ENCODE results near the gene LAIR2. TPM values are rescaled to one million over a fixed set of nuclear protein-coding genes. Genes with fewer than 3 reads are reported as not detected.
"Not testable (repeated sequence)": the region's sequence is repeated elsewhere in the genome, so short reads cannot be mapped to it uniquely, and the experiment has no call there.

The LAIR2 gene
- total RNA-seq, 1 donor from 2014 or later = not detected

GRCh38 chr19:54464044-54464629 is 38.5 kb upstream of the LAIR2 start:
- DNase-seq (ENCODE audit: low read depth in 2 of 2) = peak in 1 of 2 donors; percentile 54

GRCh38 chr19:54464630-54465425 is 37.8 kb upstream of the LAIR2 start:
- peak; percentile 75 to 82 for DNase-seq (ENCODE audit: low read depth in 2 of 2)

- DNase-seq (ENCODE audit: low read depth in 2 of 2) = no peak
Measured at GRCh38 chr19:54465426-54466109, 37.1 kb upstream of the LAIR2 start.

GRCh38 chr19:54466110-54466480 is 36.5 kb upstream of the LAIR2 start:
- not testable (repeated sequence) for DNase-seq (ENCODE audit: low read depth in 2 of 2)

GRCh38 chr19:54469496-54469934 is 33.1 kb upstream of the LAIR2 start:
- peak in 1 of 2 donors; percentile 74 for DNase-seq (ENCODE audit: low read depth in 2 of 2)

- DNase-seq (ENCODE audit: low read depth in 2 of 2) = no peak
Measured at GRCh38 chr19:54470276-54470887, 32.2 kb upstream of the LAIR2 start.

- DNase-seq (ENCODE audit: low read depth in 2 of 2) = peak; percentile 68 to 90
Measured at GRCh38 chr19:54470991-54471782, 31.4 kb upstream of the LAIR2 start.

- DNase-seq (ENCODE audit: low read depth in 2 of 2) = peak; percentile 57 to 82
Measured at GRCh38 chr19:54473071-54473891, 29.4 kb upstream of the LAIR2 start, which contains the start of gene CDC42EP5. Gene CDC42EP5 (minus strand): TSS chr19:54473296. CDS start chr19:54465547, 7,749 bp downstream.

GRCh38 chr19:54473892-54474372 is 28.7 kb upstream of the LAIR2 start:
- no peak for DNase-seq (ENCODE audit: low read depth in 2 of 2)

GRCh38 chr19:54475706-54476105 is 26.9 kb upstream of the LAIR2 start:
- no peak for DNase-seq (ENCODE audit: low read depth in 2 of 2)

- DNase-seq (ENCODE audit: low read depth in 2 of 2) = no peak
Measured at GRCh38 chr19:54477650-54478049, 25.0 kb upstream of the LAIR2 start.

- peak; percentile 66 to 73 for DNase-seq (ENCODE audit: low read depth in 2 of 2)
Measured at GRCh38 chr19:54478677-54479266, 23.9 kb upstream of the LAIR2 start.

- no peak for DNase-seq (ENCODE audit: low read depth in 2 of 2)
Measured at GRCh38 chr19:54480051-54480450, 22.6 kb upstream of the LAIR2 start.

- DNase-seq (ENCODE audit: low read depth in 2 of 2) = peak; percentile 56 to 71
Measured at GRCh38 chr19:54481326-54481930, 21.2 kb upstream of the LAIR2 start.

- DNase-seq (ENCODE audit: low read depth in 2 of 2) = no peak
Measured at GRCh38 chr19:54482889-54483288, 19.7 kb upstream of the LAIR2 start.

GRCh38 chr19:54484451-54484850 is 18.2 kb upstream of the LAIR2 start:
- DNase-seq (ENCODE audit: low read depth in 2 of 2) = no peak

GRCh38 chr19:54485851-54486250 is 16.8 kb upstream of the LAIR2 start:
- no peak for DNase-seq (ENCODE audit: low read depth in 2 of 2)

GRCh38 chr19:54489341-54489740 is 13.3 kb upstream of the LAIR2 start:
- DNase-seq (ENCODE audit: low read depth in 2 of 2) = no peak

- DNase-seq (ENCODE audit: low read depth in 2 of 2) = no peak
Measured at GRCh38 chr19:54489766-54490165, 12.9 kb upstream of the LAIR2 start.
